NK-92 treated with Interleukin-12 subunit alpha and Interleukin-12 subunit beta, amount 100 ng/mL, for 24 hours (cell line): Measurements from ENCODE around the gene FBXO7.

ENCODE experiments used
- DNase-seq: peaks from one replicate; lab custom pipeline; 2025; lab: John Stamatoyannopoulos, UW

FBXO7 gene

GRCh38 chr22:32490279-32490678 is 15.7 kb downstream of the FBXO7 start:
- no peak for DNase-seq

GRCh38 chr22:32492111-32492510 is 17.5 kb downstream of the FBXO7 start:
- DNase-seq: no peak

DNA sequence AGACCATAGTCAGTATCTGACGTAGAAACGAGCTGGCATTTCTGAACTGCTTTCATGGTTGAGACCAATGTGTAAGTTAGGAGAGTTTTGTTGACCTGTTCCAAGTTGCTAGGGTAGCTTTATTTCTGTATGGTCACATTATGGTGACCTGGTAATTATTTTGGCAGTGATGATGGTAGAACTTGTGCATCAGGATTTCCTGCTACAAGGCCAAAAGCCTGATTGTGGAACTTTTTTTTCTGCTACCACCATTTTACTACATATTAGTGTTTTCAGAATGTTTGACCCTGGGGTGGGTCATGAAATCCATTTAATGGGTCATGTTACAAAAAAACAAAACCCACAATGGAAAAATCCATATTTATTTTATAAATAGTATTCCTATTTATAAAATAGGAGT is 18.9 kb downstream of the FBXO7 start:
- no peak for DNase-seq

- DNase-seq: no peak
These were observed 20.4 kb downstream of the FBXO7 start for GRCh38 chr22:32494971-32495370.

- no peak for DNase-seq
These were observed 25.1 kb downstream of the FBXO7 start for GRCh38 chr22:32499666-32500065.

GRCh38 chr22:32501836-32502752 is 27.5 kb downstream of the FBXO7 start:
- no peak for DNase-seq

GRCh38 chr22:32509045-32509444 is 34.4 kb downstream of the FBXO7 start:
- DNase-seq: no peak

DNA sequence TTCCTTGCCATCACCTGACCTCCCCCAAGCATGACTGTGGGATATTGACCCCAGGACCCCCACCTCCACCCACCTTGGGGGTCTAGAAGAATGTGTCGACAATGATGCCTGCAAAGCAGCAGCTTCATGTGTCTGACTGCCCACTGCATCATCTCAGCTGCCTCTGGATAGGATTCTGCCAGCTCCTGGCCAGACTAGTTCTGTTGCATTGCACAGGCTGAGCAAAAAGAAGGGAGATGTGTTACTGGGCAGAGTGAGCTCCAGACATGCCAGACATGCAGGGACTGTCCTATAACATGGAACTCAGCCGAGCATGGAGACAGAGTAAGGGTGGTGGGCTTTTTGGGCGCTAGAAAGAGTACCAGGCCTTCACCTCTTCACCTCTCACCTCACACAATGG is 36.7 kb downstream of the FBXO7 start:
- DNase-seq: no peak

GRCh38 chr22:32511776-32512175 is 37.2 kb downstream of the FBXO7 start:
- no peak for DNase-seq

DNA sequence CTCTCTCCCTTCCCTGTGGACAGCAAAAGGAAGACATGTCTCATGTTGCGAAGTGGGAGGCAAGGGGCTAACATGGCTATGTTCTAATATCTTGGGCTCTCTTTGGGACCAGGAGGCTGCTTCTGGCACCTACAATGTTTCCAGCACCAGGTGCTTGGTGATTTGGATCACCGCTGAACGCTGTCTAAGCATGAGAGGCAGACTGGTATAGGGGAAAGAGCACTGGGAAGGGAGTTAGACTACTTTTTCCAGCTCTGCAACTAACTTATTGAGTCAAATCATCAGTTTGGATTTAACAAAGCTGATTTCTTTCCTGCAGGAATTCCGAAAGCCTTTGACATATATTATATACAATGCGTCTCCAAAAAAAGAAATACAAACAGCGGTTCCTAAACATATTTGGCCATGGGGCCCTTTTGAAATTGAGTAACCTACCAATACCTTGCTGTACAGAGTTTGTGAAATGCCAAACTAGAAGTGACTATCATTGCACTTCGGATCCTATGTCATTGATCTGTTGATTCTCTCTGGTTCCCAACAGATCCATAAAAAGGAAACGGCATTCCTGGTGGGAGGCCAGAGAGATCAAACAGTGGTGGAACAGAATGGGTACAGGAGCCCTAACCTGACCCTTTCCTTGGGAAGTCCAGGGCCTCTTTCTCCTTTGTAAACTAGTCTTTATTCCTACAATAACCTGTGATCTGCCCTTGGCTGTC is 37.8 kb downstream of the FBXO7 start:
- DNase-seq: no peak

- no peak for DNase-seq
These were observed 40.5 kb downstream of the FBXO7 start for GRCh38 chr22:32515084-32515483.

DNA sequence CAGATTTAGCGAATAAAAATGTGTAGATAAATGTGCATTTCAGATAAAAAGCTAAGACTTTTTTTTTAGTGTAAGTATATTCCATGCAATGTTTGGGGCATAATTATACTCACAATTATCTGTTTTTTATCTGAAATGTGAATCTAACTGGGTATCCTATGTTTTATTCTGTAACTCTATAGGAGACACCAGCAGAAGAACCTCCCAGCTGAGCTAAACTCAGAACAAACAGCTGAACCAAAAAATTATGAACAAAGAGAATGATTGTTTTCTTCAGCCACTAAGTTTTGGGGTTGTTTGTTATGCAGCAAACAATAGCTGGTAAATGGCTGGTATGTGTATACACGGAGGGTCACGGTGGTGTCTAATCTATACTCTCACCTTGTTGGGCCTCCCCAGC is 42.9 kb downstream of the FBXO7 start:
- DNase-seq: no peak

DNA sequence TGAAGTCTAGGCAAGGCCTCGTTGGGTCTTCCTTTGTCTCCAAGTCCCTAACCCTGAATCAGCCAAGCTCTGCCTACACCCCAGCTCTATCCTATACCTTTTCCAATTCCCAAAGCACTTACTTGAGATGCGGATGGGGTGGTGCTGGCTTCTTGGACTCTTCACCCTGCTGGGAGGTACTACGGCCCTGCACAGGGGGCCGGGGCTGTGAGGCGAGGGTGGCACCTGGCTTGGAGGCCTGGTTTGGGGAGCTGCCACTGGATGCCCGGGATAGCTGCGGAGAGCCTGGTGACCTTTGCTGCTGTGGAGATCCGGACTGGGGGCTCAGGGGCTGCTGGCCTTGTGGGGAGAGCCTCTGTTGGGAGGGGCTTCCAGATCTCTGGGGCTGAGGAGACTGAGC is 43.3 kb downstream of the FBXO7 start:
- DNase-seq: no peak

GRCh38 chr22:32518381-32518780 is 43.8 kb downstream of the FBXO7 start:
- no peak for DNase-seq

DNA sequence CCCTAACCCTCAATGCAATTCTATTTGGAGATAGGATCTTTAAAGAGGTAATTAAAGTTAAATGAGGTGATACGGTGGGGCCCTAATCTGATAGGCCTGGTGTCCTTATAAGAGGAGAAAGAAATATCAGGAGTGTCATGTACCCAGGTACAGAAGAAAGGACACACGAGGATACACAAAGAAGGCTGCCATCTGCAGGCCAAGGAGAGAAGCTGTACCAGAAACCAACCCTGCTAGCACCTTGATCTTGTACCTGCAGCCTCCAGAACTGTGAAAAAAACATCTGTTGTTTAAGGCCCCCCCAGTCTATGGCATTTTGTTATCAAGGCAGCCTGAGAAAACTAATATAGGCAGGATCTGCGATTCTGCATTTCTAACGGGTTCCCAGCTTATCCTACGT is 44.2 kb downstream of the FBXO7 start:
- DNase-seq: no peak

DNA sequence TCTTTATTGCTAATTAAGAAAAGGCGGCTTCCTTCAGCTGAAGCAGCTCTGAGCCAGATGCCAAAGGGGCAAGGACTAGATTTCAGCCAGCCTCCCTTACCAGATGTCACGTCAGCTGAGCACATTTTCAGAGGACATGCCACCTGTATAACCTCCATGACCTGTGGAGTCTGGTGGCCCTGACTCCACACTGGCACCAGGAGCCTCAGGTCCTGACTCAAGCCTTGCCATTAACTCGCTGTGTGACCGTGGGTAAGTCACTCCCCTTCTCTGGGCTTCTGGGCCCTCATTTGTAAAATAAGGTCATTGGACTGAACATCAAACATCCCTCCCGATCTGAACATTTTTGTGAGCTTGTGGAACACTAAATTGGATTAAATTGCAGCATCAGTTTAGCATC is 46.0 kb downstream of the FBXO7 start:
- no peak for DNase-seq

GRCh38 chr22:32522237-32522636 is 47.6 kb downstream of the FBXO7 start:
- DNase-seq: no peak

GRCh38 chr22:32527756-32528155 is 53.1 kb downstream of the FBXO7 start:
- no peak for DNase-seq

DNA sequence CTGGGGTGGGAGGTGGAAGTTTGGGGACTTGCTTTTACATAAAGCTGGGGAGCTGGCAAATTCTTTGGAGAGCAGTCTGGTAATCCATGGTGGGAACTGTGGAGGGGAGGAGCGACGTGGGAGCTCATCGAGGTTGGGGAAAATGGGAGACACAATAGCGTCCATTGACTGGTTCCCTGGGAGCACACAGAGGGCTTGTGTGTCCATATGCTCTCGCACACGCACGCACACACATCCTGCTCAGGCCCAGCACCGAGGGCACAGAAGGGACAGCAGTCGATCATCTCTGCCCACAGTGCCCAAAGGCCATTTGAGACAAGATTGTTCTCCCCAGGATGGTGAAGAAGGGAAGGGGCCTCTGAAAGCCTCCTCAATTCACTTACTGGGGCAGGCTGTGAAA is 53.7 kb downstream of the FBXO7 start:
- DNase-seq: no peak

GRCh38 chr22:32528984-32529982 is 54.7 kb downstream of the FBXO7 start:
- peak; percentile 17 for DNase-seq

- no peak for DNase-seq
These were observed 56.6 kb downstream of the FBXO7 start for GRCh38 chr22:32531228-32531627.
